ENCODE results near the gene MAN2B1. TPM values are rescaled to one million over a fixed set of nuclear protein-coding genes. Genes with fewer than 3 reads are reported as not detected.

The MAN2B1 gene
- total and polyA plus RNA-seq, 2 of the 13 experiments (the other 11 are each of a cell fraction or from before 2014, with no cell fraction given): 23.6 to 23.8 TPM

DNA sequence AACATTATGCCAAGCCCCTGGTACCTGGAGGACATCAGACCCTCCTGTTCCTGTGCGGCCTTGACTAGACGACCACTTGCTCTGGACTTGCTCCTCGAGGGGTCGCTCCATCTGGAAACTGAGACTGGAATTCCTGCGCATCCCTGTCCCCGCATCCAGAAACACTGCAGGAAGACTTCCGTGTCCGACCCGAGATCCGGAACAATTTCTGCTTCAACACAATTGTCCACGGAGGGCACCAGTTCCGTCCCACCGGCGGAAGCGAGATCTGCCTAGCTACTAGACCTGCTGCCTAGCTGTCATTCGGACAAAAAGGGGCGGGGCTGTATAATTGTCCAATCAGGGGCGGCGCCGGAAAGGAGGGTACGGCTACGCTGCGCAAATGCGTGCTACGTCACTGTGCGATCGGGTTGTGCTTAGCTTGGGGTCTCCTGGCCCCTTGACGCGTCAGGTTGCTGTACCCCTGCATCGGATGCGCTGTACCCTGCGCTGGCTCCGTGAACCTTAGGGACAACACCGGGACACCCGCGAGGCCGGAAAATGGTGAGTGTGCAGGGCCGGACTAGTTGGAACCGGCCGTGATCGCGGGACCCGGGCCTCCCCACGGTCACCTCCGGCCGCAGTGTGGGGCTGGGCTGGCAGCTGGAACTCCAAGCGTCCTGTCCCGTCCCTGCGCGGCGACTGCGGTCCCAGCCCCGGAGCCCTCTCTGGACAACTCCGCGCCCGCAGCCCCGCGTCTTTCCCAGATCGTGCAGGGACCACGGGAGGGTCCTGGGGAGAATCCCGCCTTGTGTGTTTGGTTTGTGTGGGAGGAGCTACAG, 55.8 kb downstream of the MAN2B1 start, which contains the start of the genes ZNF490 and ZNF791 (continued):
- TF ChIP-seq FLYWCH1 (CRISPR knock-in tag; IDR thresholded peaks at IDR 0.05) (no peak), ZMYM3 (CRISPR knock-in tag; IDR thresholded peaks at IDR 0.05) (0 out of 2 replicates have a peak, but pooled peaks have one; percentile 23), MBNL3 (CRISPR knock-in tag; conservative IDR thresholded peaks at IDR 0.05) (no peak), SRSF1 (optimal IDR thresholded peaks at IDR 0.05; ENCODE audit: low read depth, low read length) (no peak), ZNF441 (CRISPR knock-in tag; IDR thresholded peaks at IDR 0.05; ENCODE audit: borderline replicate concordance) (no peak), TGIF2 (CRISPR knock-in tag; IDR thresholded peaks at IDR 0.05) (peak; percentile 96), ARNT (IDR thresholded peaks at IDR 0.05) (no peak), HDAC2 (CRISPR knock-in tag; IDR thresholded peaks at IDR 0.05) (peak; percentile 86), ZNF234 (CRISPR knock-in tag; conservative IDR thresholded peaks at IDR 0.05) (no peak; the same call in 1 of the 2 replicates), RELA (CRISPR knock-in tag; IDR thresholded peaks at IDR 0.05) (0 out of 2 replicates have a peak, but pooled peaks have one; percentile 54), TEAD2 (CRISPR knock-in tag; IDR thresholded peaks at IDR 0.05) (no peak), ZNF550 (CRISPR knock-in tag; IDR thresholded peaks at IDR 0.05; ENCODE audit: borderline replicate concordance) (no peak), MAF1 (CRISPR knock-in tag; IDR thresholded peaks at IDR 0.05; ENCODE audit: borderline replicate concordance) (no peak)
- TF ChIP-seq, protein P1, sequence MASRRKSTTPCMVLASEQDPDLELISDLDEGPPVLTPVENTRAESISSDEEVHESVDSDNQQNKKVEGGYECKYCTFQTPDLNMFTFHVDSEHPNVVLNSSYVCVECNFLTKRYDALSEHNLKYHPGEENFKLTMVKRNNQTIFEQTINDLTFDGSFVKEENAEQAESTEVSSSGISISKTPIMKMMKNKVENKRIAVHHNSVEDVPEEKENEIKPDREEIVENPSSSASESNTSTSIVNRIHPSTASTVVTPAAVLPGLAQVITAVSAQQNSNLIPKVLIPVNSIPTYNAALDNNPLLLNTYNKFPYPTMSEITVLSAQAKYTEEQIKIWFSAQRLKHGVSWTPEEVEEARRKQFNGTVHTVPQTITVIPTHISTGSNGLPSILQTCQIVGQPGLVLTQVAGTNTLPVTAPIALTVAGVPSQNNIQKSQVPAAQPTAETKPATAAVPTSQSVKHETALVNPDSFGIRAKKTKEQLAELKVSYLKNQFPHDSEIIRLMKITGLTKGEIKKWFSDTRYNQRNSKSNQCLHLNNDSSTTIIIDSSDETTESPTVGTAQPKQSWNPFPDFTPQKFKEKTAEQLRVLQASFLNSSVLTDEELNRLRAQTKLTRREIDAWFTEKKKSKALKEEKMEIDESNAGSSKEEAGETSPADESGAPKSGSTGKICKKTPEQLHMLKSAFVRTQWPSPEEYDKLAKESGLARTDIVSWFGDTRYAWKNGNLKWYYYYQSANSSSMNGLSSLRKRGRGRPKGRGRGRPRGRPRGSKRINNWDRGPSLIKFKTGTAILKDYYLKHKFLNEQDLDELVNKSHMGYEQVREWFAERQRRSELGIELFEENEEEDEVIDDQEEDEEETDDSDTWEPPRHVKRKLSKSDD (CRISPR knock-in tag; IDR thresholded peaks at IDR 0.05; ENCODE audit: low read depth): 0 out of 2 replicates have a peak, but pooled peaks have one; percentile 58
- TF ChIP-seq, protein P2, sequence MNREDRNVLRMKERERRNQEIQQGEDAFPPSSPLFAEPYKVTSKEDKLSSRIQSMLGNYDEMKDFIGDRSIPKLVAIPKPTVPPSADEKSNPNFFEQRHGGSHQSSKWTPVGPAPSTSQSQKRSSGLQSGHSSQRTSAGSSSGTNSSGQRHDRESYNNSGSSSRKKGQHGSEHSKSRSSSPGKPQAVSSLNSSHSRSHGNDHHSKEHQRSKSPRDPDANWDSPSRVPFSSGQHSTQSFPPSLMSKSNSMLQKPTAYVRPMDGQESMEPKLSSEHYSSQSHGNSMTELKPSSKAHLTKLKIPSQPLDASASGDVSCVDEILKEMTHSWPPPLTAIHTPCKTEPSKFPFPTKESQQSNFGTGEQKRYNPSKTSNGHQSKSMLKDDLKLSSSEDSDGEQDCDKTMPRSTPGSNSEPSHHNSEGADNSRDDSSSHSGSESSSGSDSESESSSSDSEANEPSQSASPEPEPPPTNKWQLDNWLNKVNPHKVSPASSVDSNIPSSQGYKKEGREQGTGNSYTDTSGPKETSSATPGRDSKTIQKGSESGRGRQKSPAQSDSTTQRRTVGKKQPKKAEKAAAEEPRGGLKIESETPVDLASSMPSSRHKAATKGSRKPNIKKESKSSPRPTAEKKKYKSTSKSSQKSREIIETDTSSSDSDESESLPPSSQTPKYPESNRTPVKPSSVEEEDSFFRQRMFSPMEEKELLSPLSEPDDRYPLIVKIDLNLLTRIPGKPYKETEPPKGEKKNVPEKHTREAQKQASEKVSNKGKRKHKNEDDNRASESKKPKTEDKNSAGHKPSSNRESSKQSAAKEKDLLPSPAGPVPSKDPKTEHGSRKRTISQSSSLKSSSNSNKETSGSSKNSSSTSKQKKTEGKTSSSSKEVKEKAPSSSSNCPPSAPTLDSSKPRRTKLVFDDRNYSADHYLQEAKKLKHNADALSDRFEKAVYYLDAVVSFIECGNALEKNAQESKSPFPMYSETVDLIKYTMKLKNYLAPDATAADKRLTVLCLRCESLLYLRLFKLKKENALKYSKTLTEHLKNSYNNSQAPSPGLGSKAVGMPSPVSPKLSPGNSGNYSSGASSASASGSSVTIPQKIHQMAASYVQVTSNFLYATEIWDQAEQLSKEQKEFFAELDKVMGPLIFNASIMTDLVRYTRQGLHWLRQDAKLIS (CRISPR knock-in tag; IDR thresholded peaks at IDR 0.05): no peak
- TF ChIP-seq, protein P3, sequence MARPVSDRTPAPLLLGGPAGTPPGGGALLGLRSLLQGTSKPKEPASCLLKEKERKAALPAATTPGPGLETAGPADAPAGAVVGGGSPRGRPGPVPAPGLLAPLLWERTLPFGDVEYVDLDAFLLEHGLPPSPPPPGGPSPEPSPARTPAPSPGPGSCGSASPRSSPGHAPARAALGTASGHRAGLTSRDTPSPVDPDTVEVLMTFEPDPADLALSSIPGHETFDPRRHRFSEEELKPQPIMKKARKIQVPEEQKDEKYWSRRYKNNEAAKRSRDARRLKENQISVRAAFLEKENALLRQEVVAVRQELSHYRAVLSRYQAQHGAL (CRISPR knock-in tag; IDR thresholded peaks at IDR 0.05; ENCODE audit: not compliant biosample characterization): no peak
- TF ChIP-seq, protein P4, sequence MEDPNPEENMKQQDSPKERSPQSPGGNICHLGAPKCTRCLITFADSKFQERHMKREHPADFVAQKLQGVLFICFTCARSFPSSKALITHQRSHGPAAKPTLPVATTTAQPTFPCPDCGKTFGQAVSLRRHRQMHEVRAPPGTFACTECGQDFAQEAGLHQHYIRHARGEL (CRISPR knock-in tag; IDR thresholded peaks at IDR 0.05): no peak
- TF ChIP-seq, protein P5, sequence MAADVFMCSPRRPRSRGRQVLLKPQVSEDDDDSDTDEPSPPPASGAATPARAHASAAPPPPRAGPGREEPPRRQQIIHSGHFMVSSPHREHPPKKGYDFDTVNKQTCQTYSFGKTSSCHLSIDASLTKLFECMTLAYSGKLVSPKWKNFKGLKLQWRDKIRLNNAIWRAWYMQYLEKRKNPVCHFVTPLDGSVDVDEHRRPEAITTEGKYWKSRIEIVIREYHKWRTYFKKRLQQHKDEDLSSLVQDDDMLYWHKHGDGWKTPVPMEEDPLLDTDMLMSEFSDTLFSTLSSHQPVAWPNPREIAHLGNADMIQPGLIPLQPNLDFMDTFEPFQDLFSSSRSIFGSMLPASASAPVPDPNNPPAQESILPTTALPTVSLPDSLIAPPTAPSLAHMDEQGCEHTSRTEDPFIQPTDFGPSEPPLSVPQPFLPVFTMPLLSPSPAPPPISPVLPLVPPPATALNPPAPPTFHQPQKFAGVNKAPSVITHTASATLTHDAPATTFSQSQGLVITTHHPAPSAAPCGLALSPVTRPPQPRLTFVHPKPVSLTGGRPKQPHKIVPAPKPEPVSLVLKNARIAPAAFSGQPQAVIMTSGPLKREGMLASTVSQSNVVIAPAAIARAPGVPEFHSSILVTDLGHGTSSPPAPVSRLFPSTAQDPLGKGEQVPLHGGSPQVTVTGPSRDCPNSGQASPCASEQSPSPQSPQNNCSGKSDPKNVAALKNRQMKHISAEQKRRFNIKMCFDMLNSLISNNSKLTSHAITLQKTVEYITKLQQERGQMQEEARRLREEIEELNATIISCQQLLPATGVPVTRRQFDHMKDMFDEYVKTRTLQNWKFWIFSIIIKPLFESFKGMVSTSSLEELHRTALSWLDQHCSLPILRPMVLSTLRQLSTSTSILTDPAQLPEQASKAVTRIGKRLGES (CRISPR knock-in tag; IDR thresholded peaks at IDR 0.05; ENCODE audit: borderline replicate concordance): no peak

Measured in HepG2 (cell line).